SK-N-SH treated with all-trans-retinoic acid at 6 μM for 48 hours (cell line): ENCODE measurements around the gene LYPLAL1.
A peak's percentile ranks its signal among the peaks of the same experiment; 100 is the strongest.

Source experiments
- ATAC-seq: fragments of 200-7000 bp; cut with Tn5 transposase; 3 replicates; pipeline ENCODE4 v1.9.1; 2020; ENCODE audit warnings: mild to moderate bottlenecking, moderate library complexity
- ARNTL ChIP-seq: fragments of 450-650 bp; formaldehyde crosslinking; IDR thresholded peaks from 2 replicates; pipeline ENCODE4 v1.5.0; 2020; ENCODE audit warnings: low read depth, mild to moderate bottlenecking, moderate library complexity, borderline replicate concordance
- CSDC2 ChIP-seq: fragments of 250-450 bp; sonication (Bioruptor Pico); IDR thresholded peaks from 2 replicates; pipeline ENCODE4 v1.5.0; 2020; ENCODE audit warnings: mild to moderate bottlenecking, moderate library complexity
- CSRNP3 ChIP-seq: fragments of 250-450 bp; sonication (Bioruptor Pico); IDR thresholded peaks from 2 replicates; pipeline ENCODE4 v1.5.1; 2021; ENCODE audit warnings: mild to moderate bottlenecking, moderate library complexity
- ESRRG ChIP-seq: fragments of 250-450 bp; sonication (Bioruptor Pico); IDR thresholded peaks from 2 replicates; pipeline ENCODE4 v1.6.1; 2021; ENCODE audit warnings: mild to moderate bottlenecking
- GLIS3 ChIP-seq: fragments of 250-450 bp; sonication (Bioruptor Pico); IDR thresholded peaks from 2 replicates; pipeline ENCODE4 v1.5.0; 2020; ENCODE audit warnings: mild to moderate bottlenecking, moderate library complexity
- ISL1 ChIP-seq: fragments of 250-450 bp; sonication (Bioruptor Pico); IDR thresholded peaks from 2 replicates; pipeline ENCODE4 v2.1.2; 2022; ENCODE audit warnings: mild to moderate bottlenecking, moderate library complexity
- OSR1 ChIP-seq: fragments of 250-450 bp; sonication (Bioruptor Pico); IDR thresholded peaks from 2 replicates; pipeline ENCODE4 v1.8.0; 2022; ENCODE audit warnings: moderate library complexity, mild to moderate bottlenecking, inconsistent platforms
- PATZ1 ChIP-seq: fragments of 250-450 bp; sonication (Bioruptor Pico); IDR thresholded peaks from 2 replicates; pipeline ENCODE4 v1.8.0; 2020; ENCODE audit warnings: mild to moderate bottlenecking, moderate library complexity, borderline replicate concordance
- POU6F1 ChIP-seq: fragments of 250-450 bp; sonication (Bioruptor Pico); IDR thresholded peaks from 2 replicates; pipeline ENCODE4 v1.8.0; 2021; ENCODE audit warnings: low read depth, mild to moderate bottlenecking, moderate library complexity, borderline replicate concordance
- RARB ChIP-seq: fragments of 250-450 bp; sonication (Bioruptor Pico); IDR thresholded peaks from 2 replicates; pipeline ENCODE4 v1.8.0; 2021; ENCODE audit warnings: mild to moderate bottlenecking, moderate library complexity
- SNAI2 ChIP-seq: fragments of 250-450 bp; sonication (Bioruptor Pico); IDR thresholded peaks from 2 replicates; pipeline ENCODE4 v1.5.0; 2020; ENCODE audit warnings: mild to moderate bottlenecking, moderate library complexity
- TCF4 ChIP-seq: fragments of 250-450 bp; sonication (Bioruptor Pico); IDR thresholded peaks from 2 replicates; pipeline ENCODE4 v1.8.0; 2021; ENCODE audit warnings: mild to moderate bottlenecking, moderate library complexity, borderline replicate concordance
- TSHZ2 ChIP-seq: fragments of 250-450 bp; sonication (Bioruptor Pico); IDR thresholded peaks from 2 replicates; pipeline ENCODE4 v1.5.0; 2020; ENCODE audit warnings: mild to moderate bottlenecking, moderate library complexity
- ZC3H10 ChIP-seq: fragments of 250-450 bp; sonication (Bioruptor Pico); IDR thresholded peaks from 2 replicates; pipeline ENCODE4 v1.5.1; 2021; ENCODE audit warnings: mild to moderate bottlenecking, moderate library complexity
- ZFP3 ChIP-seq: fragments of 250-450 bp; sonication (Bioruptor Pico); IDR thresholded peaks from 2 replicates; pipeline ENCODE4 v1.5.0; 2020; ENCODE audit warnings: mild to moderate bottlenecking, moderate library complexity
- ZFP30 ChIP-seq: fragments of 450-650 bp; formaldehyde crosslinking; IDR thresholded peaks from 2 replicates; pipeline ENCODE4 v1.5.0; 2022; ENCODE audit warnings: mild to moderate bottlenecking, moderate library complexity
- ZNF565 ChIP-seq: fragments of 450-650 bp; formaldehyde crosslinking; conservative IDR thresholded peaks from 2 replicates; pipeline ENCODE4 v1.5.0; 2020; ENCODE audit warnings: low read depth, mild to moderate bottlenecking, moderate library complexity
- ZNF8 ChIP-seq: fragments of 450-650 bp; formaldehyde crosslinking; IDR thresholded peaks from 2 replicates; pipeline ENCODE4 v1.5.0; 2020; ENCODE audit warnings: mild to moderate bottlenecking, moderate library complexity

LYPLAL1 gene

GRCh38 chr1:219173758-219174459 lies at the start of gene LYPLAL1:
LYPLAL1 (plus strand) TSS chr1:219173878; CDS start chr1:219173891, 13 bp downstream.
- TF ChIP-seq CSDC2 (peak; percentile 52; the same call in 1 of the 2 replicates), SNAI2 (CRISPR knock-in tag) (no peak), GLIS3 (no peak), TCF4 (no peak), ZFP3 (CRISPR knock-in tag) (0 out of 2 replicates have a peak, but pooled peaks have one; percentile 51), OSR1 (no peak), RARB (CRISPR knock-in tag) (no peak)
- ATAC-seq = peak; percentile 93

- ATAC-seq = no peak
- no peak for TF ChIP-seq TSHZ2 (CRISPR knock-in tag)
Observed at GRCh38 chr1:219124163-219124562, 49.5 kb upstream of the LYPLAL1 start.

- TF ChIP-seq ZFP30 (CRISPR knock-in tag) = no peak
- no peak for TF ChIP-seq ZFP3 (CRISPR knock-in tag)
- no peak for TF ChIP-seq PATZ1 (CRISPR knock-in tag)
- no peak for TF ChIP-seq ZNF565 (CRISPR knock-in tag)
- TF ChIP-seq POU6F1 (CRISPR knock-in tag) = no peak
- TF ChIP-seq TSHZ2 (CRISPR knock-in tag) = no peak
- no peak for TF ChIP-seq OSR1
- no peak for TF ChIP-seq ZC3H10 (CRISPR knock-in tag)
- TF ChIP-seq ISL1 (CRISPR knock-in tag) = no peak
- TF ChIP-seq TCF4 = no peak
- TF ChIP-seq ESRRG (CRISPR knock-in tag) = no peak
- ATAC-seq = no peak
Observed at GRCh38 chr1:219125342-219125741, 48.3 kb upstream of the LYPLAL1 start.

- TF ChIP-seq ZNF8 = no peak
- no peak for TF ChIP-seq TSHZ2 (CRISPR knock-in tag)
- TF ChIP-seq TCF4 = no peak
- TF ChIP-seq ISL1 (CRISPR knock-in tag) = no peak
- no peak for TF ChIP-seq ZC3H10 (CRISPR knock-in tag)
- TF ChIP-seq GLIS3 = no peak
- TF ChIP-seq RARB (CRISPR knock-in tag) = no peak
- no peak for TF ChIP-seq ZFP30 (CRISPR knock-in tag)
- no peak for TF ChIP-seq CSRNP3 (CRISPR knock-in tag)
- TF ChIP-seq ESRRG (CRISPR knock-in tag) = no peak
- no peak for TF ChIP-seq ARNTL (CRISPR knock-in tag)
- no peak for TF ChIP-seq CSDC2
Observed at GRCh38 chr1:219126377-219126776, 47.3 kb upstream of the LYPLAL1 start.

More at GRCh38 chr1:219126377-219126776, 47.3 kb upstream of the LYPLAL1 start:
- ATAC-seq = no peak
